Measurements from ENCODE around the gene PODNL1. TPM values are rescaled to one million over a fixed set of nuclear protein-coding genes. Genes with fewer than 3 reads are reported as not detected.
A peak's percentile ranks its signal among the peaks of the same experiment; 100 is the strongest.

The PODNL1 gene
- total and polyA plus RNA-seq, 2 experiments from 2014 or later: 0.24 TPM; not detected in 1

DNA sequence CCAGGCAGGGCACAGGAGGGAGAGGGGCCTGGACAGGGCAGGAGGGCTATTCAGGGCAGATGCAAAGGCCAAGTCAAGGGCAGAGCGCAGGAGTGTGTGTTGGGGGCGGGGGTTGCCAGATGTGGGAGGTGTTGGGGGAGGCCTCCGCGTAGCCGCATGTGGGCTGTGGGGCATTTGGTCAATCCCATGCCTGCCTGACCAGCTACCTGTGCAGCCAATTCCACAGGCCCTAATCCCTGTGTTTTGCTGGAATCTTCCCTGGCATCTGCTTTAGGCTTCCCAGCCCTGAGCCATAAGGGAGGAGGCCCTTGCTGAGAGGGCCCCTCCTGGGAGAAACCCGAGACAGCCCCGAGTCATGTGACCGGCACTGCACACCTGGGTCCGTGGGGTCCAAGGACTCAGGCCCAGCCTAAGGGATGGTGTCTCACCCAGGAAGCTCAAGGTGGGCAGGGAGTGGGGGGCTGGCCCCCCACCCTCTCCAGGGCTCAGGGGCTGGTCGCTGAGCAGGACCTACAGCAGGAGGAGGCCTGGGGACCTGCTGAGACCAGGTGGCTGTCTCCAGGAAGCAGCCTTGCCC is 47.6 kb upstream of the PODNL1 start:
- Histone ChIP-seq H2AFZ (peak overlapping the region; percentile 18), H3K79me2 (replicated peaks; ENCODE audit: insufficient read depth) (no peaks in the 10 kb centered on the region)
- peak overlapping the region; percentile 7; the same call in 2 of the 3 replicates for H3K4me3 Mint-ChIP-seq

More for the DNA sequence above, 47.6 kb upstream of the PODNL1 start:
- DNase-seq (ENCODE audit: low spot score) (peak; percentile 56), ATAC-seq (peak; percentile 62)
- Histone ChIP-seq H3F3A (replicated peaks; ENCODE audit: low read depth) (peaks cover 13% of the 10 kb centered on the region), H3K9me2 (ENCODE audit: insufficient read depth) (no peaks in the 10 kb centered on the region), H3K36me3 (ENCODE audit: insufficient read depth) (no peaks in the 10 kb centered on the region), H3K4me1 (ENCODE audit: insufficient read depth) (peaks cover 44% of the 10 kb centered on the region), H3K27me3 (ENCODE audit: insufficient read depth) (no peaks in the 10 kb centered on the region), H3K27ac (ENCODE audit: low read depth) (peak overlapping the region; percentile 92), H3K4me2 (peak overlapping the region; percentile 78), H4K20me1 (replicated peaks; ENCODE audit: insufficient read depth) (no peaks in the 10 kb centered on the region), H3K4me3 (peak overlapping the region; percentile 39)
- Mint-ChIP-seq H3K27ac (peak overlapping the region; percentile 59), H3K27me3 (ENCODE audit: insufficient read depth, low read depth, poor library complexity) (peaks cover 31% of the 10 kb centered on the region), H3K4me1 (peaks cover 54% of the 10 kb centered on the region), H3K36me3 (ENCODE audit: low read depth) (peaks cover 16% of the 10 kb centered on the region; the same call in 2 of the 3 replicates), H3K9me3 (no peaks in the 10 kb centered on the region; the same call in 2 of the 3 replicates)
- TF ChIP-seq NANOG (IDR thresholded peaks at IDR 0.05; ENCODE audit: borderline replicate concordance): no peak
- TF ChIP-seq EZH2phosphoT487 (IDR thresholded peaks at IDR 0.05; ENCODE audit: unreplicated experiment): no peak
- TF ChIP-seq, protein P1, sequence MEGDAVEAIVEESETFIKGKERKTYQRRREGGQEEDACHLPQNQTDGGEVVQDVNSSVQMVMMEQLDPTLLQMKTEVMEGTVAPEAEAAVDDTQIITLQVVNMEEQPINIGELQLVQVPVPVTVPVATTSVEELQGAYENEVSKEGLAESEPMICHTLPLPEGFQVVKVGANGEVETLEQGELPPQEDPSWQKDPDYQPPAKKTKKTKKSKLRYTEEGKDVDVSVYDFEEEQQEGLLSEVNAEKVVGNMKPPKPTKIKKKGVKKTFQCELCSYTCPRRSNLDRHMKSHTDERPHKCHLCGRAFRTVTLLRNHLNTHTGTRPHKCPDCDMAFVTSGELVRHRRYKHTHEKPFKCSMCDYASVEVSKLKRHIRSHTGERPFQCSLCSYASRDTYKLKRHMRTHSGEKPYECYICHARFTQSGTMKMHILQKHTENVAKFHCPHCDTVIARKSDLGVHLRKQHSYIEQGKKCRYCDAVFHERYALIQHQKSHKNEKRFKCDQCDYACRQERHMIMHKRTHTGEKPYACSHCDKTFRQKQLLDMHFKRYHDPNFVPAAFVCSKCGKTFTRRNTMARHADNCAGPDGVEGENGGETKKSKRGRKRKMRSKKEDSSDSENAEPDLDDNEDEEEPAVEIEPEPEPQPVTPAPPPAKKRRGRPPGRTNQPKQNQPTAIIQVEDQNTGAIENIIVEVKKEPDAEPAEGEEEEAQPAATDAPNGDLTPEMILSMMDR (conservative IDR thresholded peaks at IDR 0.05; ENCODE audit: low read depth in 2 of 2): no peak
- no peak for TF ChIP-seq EZH2 (IDR thresholded peaks at IDR 0.05; ENCODE audit: low read depth, unreplicated experiment)
- TF ChIP-seq POLR2AphosphoS5 (IDR thresholded peaks at IDR 0.05; ENCODE audit: low read depth): no peak
- TF ChIP-seq, protein P2, sequence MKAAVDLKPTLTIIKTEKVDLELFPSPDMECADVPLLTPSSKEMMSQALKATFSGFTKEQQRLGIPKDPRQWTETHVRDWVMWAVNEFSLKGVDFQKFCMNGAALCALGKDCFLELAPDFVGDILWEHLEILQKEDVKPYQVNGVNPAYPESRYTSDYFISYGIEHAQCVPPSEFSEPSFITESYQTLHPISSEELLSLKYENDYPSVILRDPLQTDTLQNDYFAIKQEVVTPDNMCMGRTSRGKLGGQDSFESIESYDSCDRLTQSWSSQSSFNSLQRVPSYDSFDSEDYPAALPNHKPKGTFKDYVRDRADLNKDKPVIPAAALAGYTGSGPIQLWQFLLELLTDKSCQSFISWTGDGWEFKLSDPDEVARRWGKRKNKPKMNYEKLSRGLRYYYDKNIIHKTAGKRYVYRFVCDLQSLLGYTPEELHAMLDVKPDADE (IDR thresholded peaks at IDR 0.05): no peak
- TF ChIP-seq ZNF331 (CRISPR knock-in tag; IDR thresholded peaks at IDR 0.05; ENCODE audit: low read depth): no peak
- TF ChIP-seq, protein P3, sequence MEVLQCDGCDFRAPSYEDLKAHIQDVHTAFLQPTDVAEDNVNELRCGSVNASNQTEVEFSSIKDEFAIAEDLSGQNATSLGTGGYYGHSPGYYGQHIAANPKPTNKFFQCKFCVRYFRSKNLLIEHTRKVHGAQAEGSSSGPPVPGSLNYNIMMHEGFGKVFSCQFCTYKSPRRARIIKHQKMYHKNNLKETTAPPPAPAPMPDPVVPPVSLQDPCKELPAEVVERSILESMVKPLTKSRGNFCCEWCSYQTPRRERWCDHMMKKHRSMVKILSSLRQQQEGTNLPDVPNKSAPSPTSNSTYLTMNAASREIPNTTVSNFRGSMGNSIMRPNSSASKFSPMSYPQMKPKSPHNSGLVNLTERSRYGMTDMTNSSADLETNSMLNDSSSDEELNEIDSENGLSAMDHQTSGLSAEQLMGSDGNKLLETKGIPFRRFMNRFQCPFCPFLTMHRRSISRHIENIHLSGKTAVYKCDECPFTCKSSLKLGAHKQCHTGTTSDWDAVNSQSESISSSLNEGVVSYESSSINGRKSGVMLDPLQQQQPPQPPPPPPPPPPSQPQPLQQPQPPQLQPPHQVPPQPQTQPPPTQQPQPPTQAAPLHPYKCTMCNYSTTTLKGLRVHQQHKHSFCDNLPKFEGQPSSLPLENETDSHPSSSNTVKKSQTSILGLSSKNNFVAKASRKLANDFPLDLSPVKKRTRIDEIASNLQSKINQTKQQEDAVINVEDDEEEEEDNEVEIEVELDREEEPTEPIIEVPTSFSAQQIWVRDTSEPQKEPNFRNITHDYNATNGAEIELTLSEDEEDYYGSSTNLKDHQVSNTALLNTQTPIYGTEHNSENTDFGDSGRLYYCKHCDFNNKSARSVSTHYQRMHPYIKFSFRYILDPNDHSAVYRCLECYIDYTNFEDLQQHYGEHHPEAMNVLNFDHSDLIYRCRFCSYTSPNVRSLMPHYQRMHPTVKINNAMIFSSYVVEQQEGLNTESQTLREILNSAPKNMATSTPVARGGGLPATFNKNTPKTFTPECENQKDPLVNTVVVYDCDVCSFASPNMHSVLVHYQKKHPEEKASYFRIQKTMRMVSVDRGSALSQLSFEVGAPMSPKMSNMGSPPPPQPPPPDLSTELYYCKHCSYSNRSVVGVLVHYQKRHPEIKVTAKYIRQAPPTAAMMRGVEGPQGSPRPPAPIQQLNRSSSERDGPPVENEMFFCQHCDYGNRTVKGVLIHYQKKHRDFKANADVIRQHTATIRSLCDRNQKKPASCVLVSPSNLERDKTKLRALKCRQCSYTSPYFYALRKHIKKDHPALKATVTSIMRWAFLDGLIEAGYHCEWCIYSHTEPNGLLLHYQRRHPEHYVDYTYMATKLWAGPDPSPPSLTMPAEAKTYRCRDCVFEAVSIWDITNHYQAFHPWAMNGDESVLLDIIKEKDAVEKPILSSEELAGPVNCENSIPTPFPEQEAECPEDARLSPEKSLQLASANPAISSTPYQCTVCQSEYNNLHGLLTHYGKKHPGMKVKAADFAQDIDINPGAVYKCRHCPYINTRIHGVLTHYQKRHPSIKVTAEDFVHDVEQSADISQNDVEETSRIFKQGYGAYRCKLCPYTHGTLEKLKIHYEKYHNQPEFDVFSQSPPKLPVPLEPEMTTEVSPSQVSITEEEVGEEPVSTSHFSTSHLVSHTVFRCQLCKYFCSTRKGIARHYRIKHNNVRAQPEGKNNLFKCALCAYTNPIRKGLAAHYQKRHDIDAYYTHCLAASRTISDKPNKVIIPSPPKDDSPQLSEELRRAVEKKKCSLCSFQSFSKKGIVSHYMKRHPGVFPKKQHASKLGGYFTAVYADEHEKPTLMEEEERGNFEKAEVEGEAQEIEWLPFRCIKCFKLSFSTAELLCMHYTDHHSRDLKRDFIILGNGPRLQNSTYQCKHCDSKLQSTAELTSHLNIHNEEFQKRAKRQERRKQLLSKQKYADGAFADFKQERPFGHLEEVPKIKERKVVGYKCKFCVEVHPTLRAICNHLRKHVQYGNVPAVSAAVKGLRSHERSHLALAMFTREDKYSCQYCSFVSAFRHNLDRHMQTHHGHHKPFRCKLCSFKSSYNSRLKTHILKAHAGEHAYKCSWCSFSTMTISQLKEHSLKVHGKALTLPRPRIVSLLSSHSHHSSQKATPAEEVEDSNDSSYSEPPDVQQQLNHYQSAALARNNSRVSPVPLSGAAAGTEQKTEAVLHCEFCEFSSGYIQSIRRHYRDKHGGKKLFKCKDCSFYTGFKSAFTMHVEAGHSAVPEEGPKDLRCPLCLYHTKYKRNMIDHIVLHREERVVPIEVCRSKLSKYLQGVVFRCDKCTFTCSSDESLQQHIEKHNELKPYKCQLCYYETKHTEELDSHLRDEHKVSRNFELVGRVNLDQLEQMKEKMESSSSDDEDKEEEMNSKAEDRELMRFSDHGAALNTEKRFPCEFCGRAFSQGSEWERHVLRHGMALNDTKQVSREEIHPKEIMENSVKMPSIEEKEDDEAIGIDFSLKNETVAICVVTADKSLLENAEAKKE (CRISPR knock-in tag; IDR thresholded peaks at IDR 0.05): no peak
- TF ChIP-seq JUNB (IDR thresholded peaks at IDR 0.05; ENCODE audit: unreplicated experiment): no peak
- TF ChIP-seq ZNF114 (CRISPR knock-in tag; IDR thresholded peaks at IDR 0.05): no peak
- TF ChIP-seq, protein P4, sequence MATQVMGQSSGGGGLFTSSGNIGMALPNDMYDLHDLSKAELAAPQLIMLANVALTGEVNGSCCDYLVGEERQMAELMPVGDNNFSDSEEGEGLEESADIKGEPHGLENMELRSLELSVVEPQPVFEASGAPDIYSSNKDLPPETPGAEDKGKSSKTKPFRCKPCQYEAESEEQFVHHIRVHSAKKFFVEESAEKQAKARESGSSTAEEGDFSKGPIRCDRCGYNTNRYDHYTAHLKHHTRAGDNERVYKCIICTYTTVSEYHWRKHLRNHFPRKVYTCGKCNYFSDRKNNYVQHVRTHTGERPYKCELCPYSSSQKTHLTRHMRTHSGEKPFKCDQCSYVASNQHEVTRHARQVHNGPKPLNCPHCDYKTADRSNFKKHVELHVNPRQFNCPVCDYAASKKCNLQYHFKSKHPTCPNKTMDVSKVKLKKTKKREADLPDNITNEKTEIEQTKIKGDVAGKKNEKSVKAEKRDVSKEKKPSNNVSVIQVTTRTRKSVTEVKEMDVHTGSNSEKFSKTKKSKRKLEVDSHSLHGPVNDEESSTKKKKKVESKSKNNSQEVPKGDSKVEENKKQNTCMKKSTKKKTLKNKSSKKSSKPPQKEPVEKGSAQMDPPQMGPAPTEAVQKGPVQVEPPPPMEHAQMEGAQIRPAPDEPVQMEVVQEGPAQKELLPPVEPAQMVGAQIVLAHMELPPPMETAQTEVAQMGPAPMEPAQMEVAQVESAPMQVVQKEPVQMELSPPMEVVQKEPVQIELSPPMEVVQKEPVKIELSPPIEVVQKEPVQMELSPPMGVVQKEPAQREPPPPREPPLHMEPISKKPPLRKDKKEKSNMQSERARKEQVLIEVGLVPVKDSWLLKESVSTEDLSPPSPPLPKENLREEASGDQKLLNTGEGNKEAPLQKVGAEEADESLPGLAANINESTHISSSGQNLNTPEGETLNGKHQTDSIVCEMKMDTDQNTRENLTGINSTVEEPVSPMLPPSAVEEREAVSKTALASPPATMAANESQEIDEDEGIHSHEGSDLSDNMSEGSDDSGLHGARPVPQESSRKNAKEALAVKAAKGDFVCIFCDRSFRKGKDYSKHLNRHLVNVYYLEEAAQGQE (IDR thresholded peaks at IDR 0.05; ENCODE audit: unreplicated experiment): no peak
- no peak for TF ChIP-seq CREB1 (CRISPR knock-in tag; IDR thresholded peaks at IDR 0.05; ENCODE audit: low read depth)
- TF ChIP-seq STAT1 (IDR thresholded peaks at IDR 0.05; ENCODE audit: unreplicated experiment): no peak
